T follicular helper cell (primary cell): Measurements from ENCODE around the gene PAEP.
"Not testable (repeated sequence)": the region's sequence is repeated elsewhere in the genome, so short reads cannot be mapped to it uniquely, and the experiment has no call there.

Source experiments
- DNase-seq: peaks from one replicate; pipeline ENCODE4 v3.0.0-alpha.2; 2020; ENCODE audit warnings: low read depth
- total RNA-seq, 2 experiments: gene quantifications; one replicate each; lab custom pipeline; 2026; lab: John Stamatoyannopoulos, UW

The PAEP gene
- 0 reads per million in 2 experiments for total RNA-seq

GRCh38 chr9:135561391-135562234, at the start of gene PAEP:
Gene PAEP, plus strand, starts transcription at chr9:135561756.
- no peak for DNase-seq

- DNase-seq, result no peak
Observed at GRCh38 chr9:135512241-135512603, 49.3 kb upstream of the PAEP start.

- DNase-seq, result no peak
Observed at GRCh38 chr9:135512904-135513303, 48.7 kb upstream of the PAEP start.

GRCh38 chr9:135513351-135513846, 48.2 kb upstream of the PAEP start:
- DNase-seq, result no peak

- not testable (repeated sequence) for DNase-seq
Observed at GRCh38 chr9:135513906-135514305, 47.6 kb upstream of the PAEP start.

- no peak for DNase-seq
Observed at GRCh38 chr9:135514342-135515082, 47.0 kb upstream of the PAEP start.

- DNase-seq, result no peak
Observed at GRCh38 chr9:135515083-135515951, 46.2 kb upstream of the PAEP start.

GRCh38 chr9:135516132-135516860, 45.3 kb upstream of the PAEP start:
- no peak for DNase-seq

GRCh38 chr9:135517407-135517822, 44.1 kb upstream of the PAEP start:
- DNase-seq, result no peak

- no peak for DNase-seq
Observed at GRCh38 chr9:135519179-135519971, 42.2 kb upstream of the PAEP start.

GRCh38 chr9:135520916-135521607, 40.5 kb upstream of the PAEP start, which contains the start of gene LCN1:
Gene LCN1, plus strand, starts transcription at chr9:135521440. Its CDS starts 58 bp downstream, at chr9:135521498.
- DNase-seq, result no peak

- DNase-seq, result no peak
Observed at GRCh38 chr9:135521608-135522095, 39.9 kb upstream of the PAEP start.

- DNase-seq, result no peak
Observed at GRCh38 chr9:135522137-135522877, 39.2 kb upstream of the PAEP start.

- DNase-seq, result no peak
Observed at GRCh38 chr9:135522931-135523330, 38.6 kb upstream of the PAEP start.

- DNase-seq, result no peak
Observed at GRCh38 chr9:135523521-135524129, 37.9 kb upstream of the PAEP start.

GRCh38 chr9:135524130-135524861, 37.3 kb upstream of the PAEP start:
- DNase-seq, result no peak

- no peak for DNase-seq
Observed at GRCh38 chr9:135525241-135526088, 36.1 kb upstream of the PAEP start.
